K562 (cell line): ENCODE data around the gene ARHGAP28. TPM values are rescaled to one million over a fixed set of nuclear protein-coding genes. Genes with fewer than 3 reads are reported as not detected.
A peak's percentile ranks its signal among the peaks of the same experiment; 100 is the strongest.

Experiments used
- ATF3 ChIP-seq, 2 experiments: fragments of 450-650 bp in 1 of 2; sonication (generic) in 1 of 2; formaldehyde crosslinking in 1 of 2; IDR thresholded peaks in 1 of 2; conservative IDR thresholded peaks in 1 of 2; 2 replicates each; pipeline versions ENCODE4 v1.6.1 to v1.8.1; 2016 to 2023; ENCODE audit warnings: mild to moderate bottlenecking in 2 of 2, moderate library complexity in 2 of 2, inconsistent platforms in 1 of 2, missing genetic modification reagents in 1 of 2
- BHLHE40 ChIP-seq: IDR thresholded peaks from 2 replicates; pipeline ENCODE4 v1.6.1; 2011; ENCODE audit warnings: low read length, improper control_type of control experiment
- CBX8 ChIP-seq: fragments of 200-600 bp; sonication (generic); IDR thresholded peaks from 2 replicates; pipeline ENCODE4 v1.6.1; 2012; ENCODE audit warnings: borderline replicate concordance, mixed run types, low read depth, mild to moderate bottlenecking, moderate library complexity, mixed read lengths, low read length, control low read depth, inconsistent platforms; ENCODE audit not compliant: poor library complexity, severe bottlenecking; ENCODE audit errors: extremely low read depth
- CC2D1A ChIP-seq: fragments of 450-650 bp; IDR thresholded peaks from 2 replicates; pipeline ENCODE4 v1.6.1; 2017; ENCODE audit warnings: mild to moderate bottlenecking
- HBP1 ChIP-seq: fragments of 450-650 bp; formaldehyde crosslinking; IDR thresholded peaks from 2 replicates; pipeline ENCODE4 v1.4.0; 2022; ENCODE audit warnings: missing genetic modification characterization
- HINFP ChIP-seq: fragments of 450-650 bp; conservative IDR thresholded peaks from 2 replicates; pipeline ENCODE4 v1.6.1; 2016; ENCODE audit warnings: missing genetic modification characterization, low read depth, mild to moderate bottlenecking, control low read depth, missing compliant biosample characterization
- KDM4B ChIP-seq, 2 experiments: fragments of 450-650 bp in 1 of 2; sonication (generic) in 1 of 2; IDR thresholded peaks; 2 replicates each; pipeline ENCODE4 v1.6.1; 2016 to 2017; ENCODE audit warnings: borderline replicate concordance in 2 of 2, antibody characterized with exemption in 1 of 2, low read depth in 1 of 2, mild to moderate bottlenecking in 1 of 2
- MYBL2 ChIP-seq, 2 experiments: fragments of 450-650 bp in 1 of 2; sonication (generic) in 1 of 2; formaldehyde crosslinking in 1 of 2; IDR thresholded peaks; 2 replicates each; pipeline versions ENCODE4 v1.6.1 to v1.8.1; 2017 to 2022; ENCODE audit warnings: borderline replicate concordance in 1 of 2, inconsistent platforms in 1 of 2, low read depth in 1 of 2, mild to moderate bottlenecking in 1 of 2, missing genetic modification reagents in 1 of 2, moderate library complexity in 1 of 2
- RBM22 ChIP-seq: fragments of 200-400 bp; formaldehyde crosslinking; IDR thresholded peaks from 2 replicates; pipeline ENCODE4 v1.6.1; 2018; ENCODE audit warnings: low read length, low read depth; ENCODE audit not compliant: poor library complexity, severe bottlenecking
- RBM25 ChIP-seq: fragments of 200-400 bp; formaldehyde crosslinking; IDR thresholded peaks from 2 replicates; pipeline ENCODE4 v1.6.1; 2018; ENCODE audit warnings: low read length, low read depth, moderate library complexity; ENCODE audit not compliant: severe bottlenecking
- RBM34 ChIP-seq: fragments of 200-400 bp; formaldehyde crosslinking; IDR thresholded peaks from 2 replicates; pipeline ENCODE4 v1.6.1; 2018; ENCODE audit warnings: low read length, borderline replicate concordance; ENCODE audit not compliant: insufficient read depth
- RBM39 ChIP-seq: fragments of 200-400 bp; formaldehyde crosslinking; optimal IDR thresholded peaks from 2 replicates; pipeline ENCODE3; 2018; ENCODE audit warnings: low read depth, low read length
- SMARCB1 ChIP-seq: IDR thresholded peaks from 2 replicates; pipeline ENCODE4 v1.6.1; 2011; ENCODE audit warnings: improper control_type of control experiment, low read depth; ENCODE audit not compliant: insufficient read length
- SMARCE1 ChIP-seq: fragments of 450-650 bp; IDR thresholded peaks from 2 replicates; pipeline ENCODE4 v1.7.1; 2016; ENCODE audit warnings: mild to moderate bottlenecking
- TSC22D4 ChIP-seq: fragments of 450-650 bp; IDR thresholded peaks from 2 replicates; pipeline ENCODE4 v1.6.1; 2016; ENCODE audit warnings: missing genetic modification characterization, missing biosample characterization, control low read depth
- U2AF2 ChIP-seq: fragments of 200-400 bp; formaldehyde crosslinking; optimal IDR thresholded peaks from 2 replicates; pipeline ENCODE3; 2017; ENCODE audit warnings: low read depth, mild to moderate bottlenecking, low read length
- ZBTB33 ChIP-seq: sonication (generic); formaldehyde crosslinking; IDR thresholded peaks from 2 replicates; pipeline ENCODE4 v1.8.1; 2023; ENCODE audit warnings: mild to moderate bottlenecking, missing genetic modification reagents
- ZNF197 ChIP-seq: fragments of 200-800 bp; sonication (Bioruptor generic); IDR thresholded peaks from 2 replicates; pipeline ENCODE4 v1.6.1; 2016; ENCODE audit warnings: low read depth, missing genetic modification characterization, missing compliant biosample characterization
- ZNF24 ChIP-seq: fragments of 450-650 bp; IDR thresholded peaks from 2 replicates; pipeline ENCODE4 v1.6.1; 2016
- ZNF586 ChIP-seq: fragments of 450-650 bp; formaldehyde crosslinking; conservative IDR thresholded peaks from 2 replicates; pipeline ENCODE4 v1.4.0; 2020; ENCODE audit warnings: mild to moderate bottlenecking, moderate library complexity
- polyA plus RNA-seq, 8 experiments: library from polyadenylated mRNA; depleted of rRNA in 4 of 8; stranded (reverse) in 5 of 8; unstranded in 3 of 8; fragments of >200 nt; fragmentation: Nextera tagmentation in 2 of 8; fragmentation: Illumina TruSeq in 1 of 8; extraction: Ambion mirVana in 2 of 8; extraction: Trizol in 1 of 8; gene quantifications; 2 replicates each; pipeline versions ENCODE4 v1.2.1 to v1.2.3, GENCODE V29; 2011 to 2014; ENCODE audit warnings: inconsistent platforms in 1 of 8, missing spikeins in 1 of 8
- total RNA-seq, 7 experiments: library from RNA; depleted of rRNA in 6 of 7; stranded (reverse); fragments of >200 nt in 6 of 7; fragmentation: Illumina TruSeq in 2 of 7; extraction: Trizol in 2 of 7; gene quantifications; 2 replicates each; pipeline versions ENCODE4 v1.2.1 to v1.2.3, GENCODE V29; 2011 to 2021; ENCODE audit warnings: low replicate concordance in 1 of 7

ARHGAP28 gene
- total and polyA plus RNA-seq, 9 of the 15 experiments (the other 6 are each of a cell fraction or from before 2014, with no cell fraction given) = 0.93 to 5.9 (median 5.0) TPM

- TF ChIP-seq MYBL2 (IDR thresholded peaks at IDR 0.05; ENCODE audit: low read depth) (no peak), MYBL2 (CRISPR knock-in tag; IDR thresholded peaks at IDR 0.05; ENCODE audit: borderline replicate concordance) (no peak), TSC22D4 (tag) (no peak), RBM34 (no peak), BHLHE40 (peak; percentile 28; the same call in 1 of the 2 replicates), U2AF2 (no peak), SMARCB1 (no peak), ZNF197 (no peak), ATF3 (IDR thresholded peaks at IDR 0.05) (no peak), ATF3 (CRISPR knock-in tag; conservative IDR thresholded peaks at IDR 0.05) (no peak), ZNF24 (0 out of 2 replicates have a peak, but pooled peaks have one; percentile 15), KDM4B (IDR thresholded peaks at IDR 0.05; ENCODE audit: borderline replicate concordance in 2 of 2, low read depth in 1 of 2) (0 out of 4 replicates have a peak, but pooled peaks of 1 of the 2 experiments have one; percentile 25), CBX8 (no peak), HINFP (tag) (no peak), SMARCE1 (no peak), RBM22 (no peak), HBP1 (CRISPR knock-in tag) (no peak), RBM39 (no peak), RBM25 (peak; percentile 10), ZNF586 (CRISPR knock-in tag) (no peak), ZBTB33 (CRISPR knock-in tag) (no peak), CC2D1A (no peak)
These were observed at the start of gene ARHGAP28 (continued) for GRCh38 chr18:6729247-6730091.
